Spleen (tissue), 7 donors: ENCODE measurements around the gene SH3BP4.

Experiments
- CTCF ChIP-seq, 11 experiments: fragments of 200-600 bp in 7 of 11; fragments of 450-650 bp in 4 of 11; sonication (generic) in 4 of 11; IDR thresholded peaks in 8 of 11; conservative IDR thresholded peaks in 3 of 11; 1 replicate in 7 of 11; 2 replicates in 4 of 11; pipeline versions ENCODE4 v1.4.0 to v1.8.0; 2016 to 2021; ENCODE audit warnings: antibody characterized with exemption in 11 of 11, inconsistent platforms in 4 of 11, mild to moderate bottlenecking in 1 of 11
- POLR2A ChIP-seq, 3 donors: fragments of 450-650 bp; IDR thresholded peaks; one replicate each; pipeline ENCODE4 v1.5.1; 2017; ENCODE audit warnings: antibody characterized with exemption in 3 of 3, mild to moderate bottlenecking in 1 of 3
- POLR2AphosphoS5 ChIP-seq, 3 donors: sonication (generic); formaldehyde crosslinking; IDR thresholded peaks; one replicate each; pipeline ENCODE4 v1.5.1; 2017; ENCODE audit warnings: antibody characterized with exemption in 3 of 3
- donor health status: DM: no; HTN: no; CAD: no; lungs with moderate emphysema.
- donor health status: DM: no; HTN: no; CAD: no.
- donor health status: DM: no; HTN: no; CAD: no.

DNA sequence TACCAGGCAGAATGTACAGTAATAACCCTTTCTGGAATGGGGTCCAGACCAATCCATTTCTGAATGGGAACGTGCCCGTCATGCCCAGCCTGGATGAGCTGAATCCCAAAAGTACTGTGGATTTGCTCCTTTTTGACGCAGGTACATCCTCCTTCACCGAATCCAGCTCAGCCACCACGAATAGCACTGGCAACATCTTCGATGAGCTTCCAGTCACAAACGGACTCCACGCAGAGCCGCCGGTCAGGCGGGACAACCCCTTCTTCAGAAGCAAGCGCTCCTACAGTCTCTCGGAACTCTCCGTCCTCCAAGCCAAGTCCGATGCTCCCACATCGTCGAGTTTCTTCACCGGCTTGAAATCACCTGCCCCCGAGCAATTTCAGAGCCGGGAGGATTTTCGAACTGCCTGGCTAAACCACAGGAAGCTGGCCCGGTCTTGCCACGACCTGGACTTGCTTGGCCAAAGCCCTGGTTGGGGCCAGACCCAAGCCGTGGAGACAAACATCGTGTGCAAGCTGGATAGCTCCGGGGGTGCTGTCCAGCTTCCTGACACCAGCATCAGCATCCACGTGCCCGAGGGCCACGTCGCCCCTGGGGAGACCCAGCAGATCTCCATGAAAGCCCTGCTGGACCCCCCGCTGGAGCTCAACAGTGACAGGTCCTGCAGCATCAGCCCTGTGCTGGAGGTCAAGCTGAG is 89.6 kb downstream of the SH3BP4 start:
- TF ChIP-seq CTCF (IDR thresholded peaks at IDR 0.05 in 8 of 11, conservative IDR thresholded peaks at IDR 0.05 in 3 of 11) (no peak), POLR2A (IDR thresholded peaks at IDR 0.05) (no peak), POLR2AphosphoS5 (IDR thresholded peaks at IDR 0.05) (no peak)
